ENCODE measurements around the gene ATP1A1. TPM values are rescaled to one million over a fixed set of nuclear protein-coding genes. Genes with fewer than 3 reads are reported as not detected.

ATP1A1 gene
- total RNA-seq, 1 experiment from 2014 or later: 181 TPM

GRCh38 chr1:116326486-116326885, 46.6 kb upstream of the ATP1A1 start:
- Histone ChIP-seq H3K4me2 (ENCODE audit: low read length) (no peak overlapping the region), H3K4me1 (ENCODE audit: insufficient read depth, low read length) (peaks cover 24% of the 10 kb centered on the region), H3K9me3 (ENCODE audit: low read length) (no peaks in the 10 kb centered on the region), H4K20me1 (ENCODE audit: low read length) (no peaks in the 10 kb centered on the region), H3K36me3 (ENCODE audit: low read depth, low read length) (no peaks in the 10 kb centered on the region), H3K9me2 (replicated peaks; ENCODE audit: low read length) (no peaks in the 10 kb centered on the region; the same call in 1 of the 2 replicates), H3F3A (ENCODE audit: low read length, unreplicated experiment) (no peaks in the 10 kb centered on the region), H3K27ac (ENCODE audit: low read length) (no peak overlapping the region), H3K27me3 (ENCODE audit: low read length) (no peaks in the 10 kb centered on the region), H3K9ac (ENCODE audit: low read length) (no peak overlapping the region), H3K79me2 (ENCODE audit: low read length) (no peaks in the 10 kb centered on the region), H3K4me3 (ENCODE audit: low read length) (no peak overlapping the region), H2AFZ (ENCODE audit: low read length) (no peak overlapping the region)
- intact Hi-C loops (cut with micrococcal nuclease): no loop called here
- DNase-seq (no peak), ATAC-seq (no peak)
- POLR2A ChIA-PET (ENCODE audit: unreplicated experiment): no interaction called here
- TF ChIP-seq EZH2phosphoT487 (IDR thresholded peaks at IDR 0.05; ENCODE audit: borderline replicate concordance, low read length) (no peak), CTCF (conservative IDR thresholded peaks at IDR 0.05; ENCODE audit: low read depth, low read length) (no peak), EZH2 (IDR thresholded peaks at IDR 0.05; ENCODE audit: low read length, unreplicated experiment) (no peak)
- BruUV-seq (replicated peaks): no TSS peak
- CTCF ChIA-PET: no interaction called here

GRCh38 chr1:116328671-116329070, 44.4 kb upstream of the ATP1A1 start:
- Histone ChIP-seq H3K27me3 (ENCODE audit: low read length) (no peaks in the 10 kb centered on the region), H3K36me3 (ENCODE audit: low read depth, low read length) (no peaks in the 10 kb centered on the region), H4K20me1 (ENCODE audit: low read length) (no peaks in the 10 kb centered on the region), H3K4me3 (ENCODE audit: low read length) (no peak overlapping the region), H2AFZ (ENCODE audit: low read length) (no peak overlapping the region), H3K9ac (ENCODE audit: low read length) (no peak overlapping the region), H3K9me3 (ENCODE audit: low read length) (no peaks in the 10 kb centered on the region), H3K27ac (ENCODE audit: low read length) (no peak overlapping the region), H3K4me1 (ENCODE audit: insufficient read depth, low read length) (peaks cover 25% of the 10 kb centered on the region), H3K4me2 (ENCODE audit: low read length) (no peak overlapping the region), H3F3A (ENCODE audit: low read length, unreplicated experiment) (no peaks in the 10 kb centered on the region), H3K9me2 (replicated peaks; ENCODE audit: low read length) (no peaks in the 10 kb centered on the region; the same call in 1 of the 2 replicates), H3K79me2 (ENCODE audit: low read length) (no peaks in the 10 kb centered on the region)
- no TSS peak for BruUV-seq (replicated peaks)
- ChIA-PET POLR2A (ENCODE audit: unreplicated experiment) (no interaction called here), CTCF (no interaction called here)
- no peak for TF ChIP-seq EZH2phosphoT487 (IDR thresholded peaks at IDR 0.05; ENCODE audit: borderline replicate concordance, low read length)
- no peak for DNase-seq
- no peak for ATAC-seq
- intact Hi-C loops (cut with micrococcal nuclease): no loop called here

- DNase-seq (peak; percentile 53), ATAC-seq (peak; percentile 16)
- Histone ChIP-seq H4K20me1 (ENCODE audit: low read length) (no peaks in the 10 kb centered on the region), H3K36me3 (ENCODE audit: low read depth, low read length) (no peaks in the 10 kb centered on the region), H3K9me3 (ENCODE audit: low read length) (no peaks in the 10 kb centered on the region), H3K4me3 (ENCODE audit: low read length) (peak overlapping the region; percentile 19; the same call in 1 of the 2 replicates), H3F3A (ENCODE audit: low read length, unreplicated experiment) (no peaks in the 10 kb centered on the region), H2AFZ (ENCODE audit: low read length) (peak overlapping the region; percentile 21; the same call in 1 of the 2 replicates), H3K4me1 (ENCODE audit: insufficient read depth, low read length) (peaks cover 35% of the 10 kb centered on the region), H3K27ac (ENCODE audit: low read length) (peak overlapping the region; percentile 61), H3K4me2 (ENCODE audit: low read length) (peak overlapping the region; percentile 74), H3K9me2 (replicated peaks; ENCODE audit: low read length) (no peaks in the 10 kb centered on the region; the same call in 1 of the 2 replicates), H3K27me3 (ENCODE audit: low read length) (no peaks in the 10 kb centered on the region), H3K79me2 (ENCODE audit: low read length) (no peaks in the 10 kb centered on the region), H3K9ac (ENCODE audit: low read length) (no peak overlapping the region)
- CTCF ChIA-PET: no interaction called here
- intact Hi-C loops (cut with micrococcal nuclease): loop anchor here (10.0 kb wide), 1 partner anchor 175 kb away; no protein-coding TSS in a partner anchor
- no peak for TF ChIP-seq EZH2phosphoT487 (IDR thresholded peaks at IDR 0.05; ENCODE audit: borderline replicate concordance, low read length)
- no peak for TF ChIP-seq CTCF (conservative IDR thresholded peaks at IDR 0.05; ENCODE audit: low read depth, low read length)
- TF ChIP-seq EZH2 (IDR thresholded peaks at IDR 0.05; ENCODE audit: low read length, unreplicated experiment): no peak
- no TSS peak for BruUV-seq (replicated peaks)
- POLR2A ChIA-PET (ENCODE audit: unreplicated experiment): no interaction called here
Observed at GRCh38 chr1:116329524-116330341, 43.3 kb upstream of the ATP1A1 start.

Data from PC-3 (cell line).